HG03175 (cell line): ENCODE results near the gene RAPGEF6.

Source experiments
- ATAC-seq: cut with Tn5 transposase; IDR thresholded peaks from one replicate; pipeline ENCODE4 v1.9.1; 2021; ENCODE audit warnings: mild to moderate bottlenecking, moderate library complexity; ENCODE audit not compliant: unreplicated experiment

RAPGEF6 gene

GRCh38 chr5:131542723-131543122, 92.3 kb downstream of the RAPGEF6 start:
- ATAC-seq: no peak

GRCh38 chr5:131541762-131542161, 93.3 kb downstream of the RAPGEF6 start:
- ATAC-seq: no peak

- no peak for ATAC-seq
Measured at GRCh38 chr5:131541071-131541470, 94.0 kb downstream of the RAPGEF6 start.

- ATAC-seq: no peak
Measured at GRCh38 chr5:131539251-131539650, 95.8 kb downstream of the RAPGEF6 start.

GRCh38 chr5:131538177-131538593, 96.8 kb downstream of the RAPGEF6 start:
- no peak for ATAC-seq

GRCh38 chr5:131536850-131537448, 98.1 kb downstream of the RAPGEF6 start:
- no peak for ATAC-seq

- peak; percentile 97 for ATAC-seq
Measured at GRCh38 chr5:131536211-131536826, 98.7 kb downstream of the RAPGEF6 start.

GRCh38 chr5:131534974-131535373, 100.1 kb downstream of the RAPGEF6 start:
- ATAC-seq: no peak

- ATAC-seq: no peak
Measured at GRCh38 chr5:131533836-131534235, 101.2 kb downstream of the RAPGEF6 start.

GRCh38 chr5:131532031-131532640, 102.9 kb downstream of the RAPGEF6 start:
- no peak for ATAC-seq

GRCh38 chr5:131530706-131531331, 104.2 kb downstream of the RAPGEF6 start:
- no peak for ATAC-seq

- peak; percentile 82 for ATAC-seq
Measured at GRCh38 chr5:131528682-131529081, 106.3 kb downstream of the RAPGEF6 start.

- ATAC-seq: no peak
Measured at GRCh38 chr5:131525805-131526204, 109.2 kb downstream of the RAPGEF6 start.

GRCh38 chr5:131524431-131524830, 110.6 kb downstream of the RAPGEF6 start:
- no peak for ATAC-seq

GRCh38 chr5:131523500-131524185, 111.4 kb downstream of the RAPGEF6 start:
- ATAC-seq: no peak

- ATAC-seq: no peak
Measured at GRCh38 chr5:131521252-131521651, 113.8 kb downstream of the RAPGEF6 start.

- ATAC-seq: no peak
Measured at GRCh38 chr5:131515348-131515747, 119.7 kb downstream of the RAPGEF6 start.

- ATAC-seq: peak; percentile 53
Measured at GRCh38 chr5:131514316-131515283, 120.4 kb downstream of the RAPGEF6 start.

- peak; percentile 47 for ATAC-seq
Measured at GRCh38 chr5:131513780-131514179, 121.2 kb downstream of the RAPGEF6 start.

GRCh38 chr5:131511934-131512333, 123.1 kb downstream of the RAPGEF6 start:
- no peak for ATAC-seq
